BLaER1 (cell line): ENCODE measurements around the gene PTPRM.

Experiments
- H3K27ac ChIP-seq: shearing (Covaris generic); formaldehyde crosslinking; 2 replicates; pipeline ENCODE4 v1.8.1; 2022
- H3K27me3 ChIP-seq: shearing (Covaris generic); formaldehyde crosslinking; 2 replicates; pipeline ENCODE4 v1.8.1; 2022
- H3K36me3 ChIP-seq: shearing (Covaris generic); formaldehyde crosslinking; 2 replicates; pipeline ENCODE4 v1.8.1; 2022
- H3K4me1 ChIP-seq: shearing (Covaris generic); formaldehyde crosslinking; 2 replicates; pipeline ENCODE4 v1.8.1; 2022
- H3K4me2 ChIP-seq: shearing (Covaris generic); formaldehyde crosslinking; 2 replicates; pipeline ENCODE4 v1.8.1; 2022
- H3K4me3 ChIP-seq: shearing (Covaris generic); formaldehyde crosslinking; 2 replicates; pipeline ENCODE4 v1.8.1; 2022
- H3K9ac ChIP-seq: shearing (Covaris generic); formaldehyde crosslinking; 2 replicates; pipeline ENCODE4 v1.8.1; 2022
- H3K9me3 ChIP-seq: shearing (Covaris generic); formaldehyde crosslinking; 2 replicates; pipeline ENCODE4 v1.8.1; 2022
- H4K20me1 ChIP-seq: shearing (Covaris generic); formaldehyde crosslinking; 2 replicates; pipeline ENCODE4 v1.8.1; 2022
- Cebpa-rat ChIP-seq: shearing (Covaris generic); IDR thresholded peaks from 2 replicates; pipeline ENCODE4 v1.8.1; 2022

The PTPRM gene

GRCh38 chr18:7937268-7937667 is 370.2 kb downstream of the PTPRM start:
- Histone ChIP-seq H4K20me1 (no peaks in the 10 kb centered on the region), H3K4me3 (no peak overlapping the region), H3K9ac (no peak overlapping the region), H3K36me3 (no peaks in the 10 kb centered on the region), H3K27me3 (no peaks in the 10 kb centered on the region), H3K27ac (no peak overlapping the region), H3K9me3 (peaks cover 11% of the 10 kb centered on the region; the same call in 1 of the 2 replicates), H3K4me2 (no peak overlapping the region), H3K4me1 (no peaks in the 10 kb centered on the region)
- no peak for TF ChIP-seq Cebpa-rat

- Histone ChIP-seq H3K27ac (no peak overlapping the region), H3K9me3 (peaks cover 11% of the 10 kb centered on the region; the same call in 1 of the 2 replicates), H3K9ac (no peak overlapping the region), H3K4me2 (no peak overlapping the region), H4K20me1 (no peaks in the 10 kb centered on the region), H3K27me3 (no peaks in the 10 kb centered on the region), H3K4me1 (no peaks in the 10 kb centered on the region), H3K4me3 (no peak overlapping the region), H3K36me3 (no peaks in the 10 kb centered on the region)
- no peak for TF ChIP-seq Cebpa-rat
Measured at GRCh38 chr18:7939521-7939920, 372.4 kb downstream of the PTPRM start.

- Histone ChIP-seq H3K27me3 (no peaks in the 10 kb centered on the region), H3K36me3 (no peaks in the 10 kb centered on the region), H3K9me3 (peaks cover 11% of the 10 kb centered on the region; the same call in 1 of the 2 replicates), H4K20me1 (no peaks in the 10 kb centered on the region), H3K27ac (no peak overlapping the region), H3K4me2 (no peak overlapping the region), H3K4me3 (no peak overlapping the region), H3K4me1 (no peaks in the 10 kb centered on the region), H3K9ac (no peak overlapping the region)
- TF ChIP-seq Cebpa-rat = no peak
Measured at GRCh38 chr18:7940379-7940778, 373.3 kb downstream of the PTPRM start.

- Histone ChIP-seq H3K4me1 (no peaks in the 10 kb centered on the region), H3K9me3 (peaks cover 11% of the 10 kb centered on the region; the same call in 1 of the 2 replicates), H3K9ac (no peak overlapping the region), H3K27ac (no peak overlapping the region), H3K4me2 (no peak overlapping the region), H3K27me3 (no peaks in the 10 kb centered on the region), H4K20me1 (no peaks in the 10 kb centered on the region), H3K36me3 (no peaks in the 10 kb centered on the region), H3K4me3 (no peak overlapping the region)
- no peak for TF ChIP-seq Cebpa-rat
Measured at GRCh38 chr18:7940971-7941370, 373.9 kb downstream of the PTPRM start.

GRCh38 chr18:7941533-7941932 is 374.4 kb downstream of the PTPRM start:
- H3K27ac ChIP-seq = no peak overlapping the region

GRCh38 chr18:7945882-7946281 is 378.8 kb downstream of the PTPRM start:
- Histone ChIP-seq H3K36me3 (no peaks in the 10 kb centered on the region), H4K20me1 (no peaks in the 10 kb centered on the region), H3K27ac (no peak overlapping the region), H3K9ac (no peak overlapping the region), H3K27me3 (no peaks in the 10 kb centered on the region), H3K4me2 (no peak overlapping the region), H3K4me1 (peaks cover 5% of the 10 kb centered on the region; the same call in 1 of the 2 replicates), H3K9me3 (no peaks in the 10 kb centered on the region), H3K4me3 (no peak overlapping the region)
- no peak for TF ChIP-seq Cebpa-rat

More at GRCh38 chr18:7941533-7941932, 374.4 kb downstream of the PTPRM start:
- no peak overlapping the region for H3K4me3 ChIP-seq
- TF ChIP-seq Cebpa-rat = no peak
- H3K9me3 ChIP-seq = peaks cover 8% of the 10 kb centered on the region; the same call in 1 of the 2 replicates
- H4K20me1 ChIP-seq = no peaks in the 10 kb centered on the region
- H3K36me3 ChIP-seq = no peaks in the 10 kb centered on the region
- H3K4me2 ChIP-seq = no peak overlapping the region
- H3K27me3 ChIP-seq = no peaks in the 10 kb centered on the region
- no peaks in the 10 kb centered on the region for H3K4me1 ChIP-seq
- no peak overlapping the region for H3K9ac ChIP-seq

GRCh38 chr18:7946734-7947377 is 379.7 kb downstream of the PTPRM start:
- Histone ChIP-seq H4K20me1 (no peaks in the 10 kb centered on the region), H3K27me3 (no peaks in the 10 kb centered on the region), H3K36me3 (no peaks in the 10 kb centered on the region), H3K9me3 (no peaks in the 10 kb centered on the region), H3K9ac (no peak overlapping the region), H3K4me3 (no peak overlapping the region), H3K4me1 (peaks cover 5% of the 10 kb centered on the region; the same call in 1 of the 2 replicates), H3K4me2 (no peak overlapping the region), H3K27ac (no peak overlapping the region)
- no peak for TF ChIP-seq Cebpa-rat

- Histone ChIP-seq H3K9me3 (no peaks in the 10 kb centered on the region), H3K9ac (no peak overlapping the region), H4K20me1 (no peaks in the 10 kb centered on the region), H3K4me3 (no peak overlapping the region), H3K36me3 (no peaks in the 10 kb centered on the region), H3K4me1 (peaks cover 5% of the 10 kb centered on the region; the same call in 1 of the 2 replicates), H3K27ac (no peak overlapping the region), H3K4me2 (no peak overlapping the region), H3K27me3 (no peaks in the 10 kb centered on the region)
- no peak for TF ChIP-seq Cebpa-rat
Measured at GRCh38 chr18:7950380-7951136, 383.4 kb downstream of the PTPRM start.

- H3K9ac ChIP-seq = no peak overlapping the region
- no peaks in the 10 kb centered on the region for H3K4me1 ChIP-seq
- no peaks in the 10 kb centered on the region for H3K9me3 ChIP-seq
- H4K20me1 ChIP-seq = no peaks in the 10 kb centered on the region
- no peak overlapping the region for H3K4me3 ChIP-seq
- H3K4me2 ChIP-seq = no peak overlapping the region
- H3K36me3 ChIP-seq = no peaks in the 10 kb centered on the region
- no peak overlapping the region for H3K27ac ChIP-seq
- no peaks in the 10 kb centered on the region for H3K27me3 ChIP-seq
- no peak for TF ChIP-seq Cebpa-rat
Measured at GRCh38 chr18:7953095-7953958, 386.2 kb downstream of the PTPRM start.

GRCh38 chr18:7954238-7954637 is 387.1 kb downstream of the PTPRM start:
- no peak for TF ChIP-seq Cebpa-rat
- H3K4me3 ChIP-seq = no peak overlapping the region
- no peaks in the 10 kb centered on the region for H3K9me3 ChIP-seq
- H3K36me3 ChIP-seq = no peaks in the 10 kb centered on the region
- no peak overlapping the region for H3K9ac ChIP-seq
- no peak overlapping the region for H3K27ac ChIP-seq
- H4K20me1 ChIP-seq = no peaks in the 10 kb centered on the region
- H3K4me1 ChIP-seq = no peaks in the 10 kb centered on the region
- no peaks in the 10 kb centered on the region for H3K27me3 ChIP-seq
- no peak overlapping the region for H3K4me2 ChIP-seq
